KMS-11 (cell line): Measurements from ENCODE around the gene STK32C.

Source experiments
- H2AFZ ChIP-seq: fragments of 200-600 bp; sonication (generic); 2 replicates; pipeline ENCODE4 v1.6.1; 2016; ENCODE audit warnings: antibody characterized with exemption, mixed run types, low read depth
- H3K27ac ChIP-seq: fragments of 200-600 bp; sonication (generic); 2 replicates; pipeline ENCODE4 v1.6.1; 2016; ENCODE audit warnings: mild to moderate bottlenecking, mixed run types
- H3K27me3 ChIP-seq: fragments of 200-600 bp; sonication (generic); 2 replicates; pipeline ENCODE4 v1.6.1; 2017; ENCODE audit warnings: mild to moderate bottlenecking, low read depth, mixed run types, moderate library complexity; ENCODE audit not compliant: insufficient read depth
- H3K36me3 ChIP-seq: fragments of 200-600 bp; sonication (generic); 2 replicates; pipeline ENCODE4 v1.6.1; 2017; ENCODE audit warnings: mild to moderate bottlenecking, mixed run types; ENCODE audit not compliant: insufficient read depth
- H3K4me1 ChIP-seq: fragments of 200-600 bp; sonication (generic); 2 replicates; pipeline ENCODE4 v1.6.1; 2016; ENCODE audit warnings: mild to moderate bottlenecking, low read depth, mixed run types; ENCODE audit not compliant: poor library complexity, severe bottlenecking
- H3K4me2 ChIP-seq: fragments of 200-600 bp; sonication (generic); 2 replicates; pipeline ENCODE4 v1.7.0; 2016; ENCODE audit warnings: mild to moderate bottlenecking, mixed run types
- H3K4me3 ChIP-seq: fragments of 200-600 bp; sonication (generic); IDR thresholded peaks from 2 replicates; pipeline ENCODE4 v1.6.1; 2017; ENCODE audit warnings: low read depth, low read length, mixed read lengths; ENCODE audit not compliant: insufficient read depth
- H3K79me2 ChIP-seq: fragments of 200-600 bp; sonication (generic); 2 replicates; pipeline ENCODE4 v1.6.1; 2016; ENCODE audit warnings: low read depth, mixed run types; ENCODE audit not compliant: insufficient read depth
- H3K9ac ChIP-seq: fragments of 200-600 bp; sonication (generic); 2 replicates; pipeline ENCODE4 v1.6.1; 2016; ENCODE audit warnings: mild to moderate bottlenecking, mixed run types
- H4K20me1 ChIP-seq: fragments of 200-600 bp; sonication (generic); 2 replicates; pipeline ENCODE4 v1.6.1; 2016; ENCODE audit warnings: mild to moderate bottlenecking, mixed run types; ENCODE audit not compliant: insufficient read depth
- CTCF ChIP-seq: fragments of 200-600 bp; sonication (generic); conservative IDR thresholded peaks from 2 replicates; pipeline ENCODE4 v1.6.1; 2017; ENCODE audit warnings: low read depth, mild to moderate bottlenecking, antibody characterized with exemption, low read length, moderate library complexity, mixed read lengths

STK32C gene

GRCh38 chr10:132196178-132197113 lies 111.3 kb downstream of the STK32C start:
- Histone ChIP-seq H3K36me3 (no peaks in the 10 kb centered on the region), H2AFZ (no peak overlapping the region), H4K20me1 (no peaks in the 10 kb centered on the region)

GRCh38 chr10:132195366-132196075 lies 112.2 kb downstream of the STK32C start:
- Histone ChIP-seq H4K20me1 (no peaks in the 10 kb centered on the region), H3K9ac (no peak overlapping the region)

More at GRCh38 chr10:132196178-132197113, 111.3 kb downstream of the STK32C start:
- H3K27ac ChIP-seq = no peak overlapping the region
- no peak overlapping the region for H3K4me3 ChIP-seq
- no peaks in the 10 kb centered on the region for H3K79me2 ChIP-seq
- H3K4me2 ChIP-seq = no peak overlapping the region
- H3K4me1 ChIP-seq = no peaks in the 10 kb centered on the region
- no peak overlapping the region for H3K9ac ChIP-seq
- H3K27me3 ChIP-seq = no peaks in the 10 kb centered on the region
- no peak for TF ChIP-seq CTCF

GRCh38 chr10:132194726-132195125 lies 113.0 kb downstream of the STK32C start:
- no peak for TF ChIP-seq CTCF
- no peak overlapping the region for H3K4me2 ChIP-seq
- no peak overlapping the region for H3K4me3 ChIP-seq
- H3K36me3 ChIP-seq = no peaks in the 10 kb centered on the region
- no peaks in the 10 kb centered on the region for H4K20me1 ChIP-seq
- H2AFZ ChIP-seq = no peak overlapping the region
- H3K79me2 ChIP-seq = no peaks in the 10 kb centered on the region
- no peaks in the 10 kb centered on the region for H3K4me1 ChIP-seq
- no peak overlapping the region for H3K9ac ChIP-seq
- no peak overlapping the region for H3K27ac ChIP-seq
- no peaks in the 10 kb centered on the region for H3K27me3 ChIP-seq

More at GRCh38 chr10:132195366-132196075, 112.2 kb downstream of the STK32C start:
- no peaks in the 10 kb centered on the region for H3K36me3 ChIP-seq
- no peak overlapping the region for H3K4me3 ChIP-seq
- H3K79me2 ChIP-seq = no peaks in the 10 kb centered on the region
- no peak for TF ChIP-seq CTCF
- H2AFZ ChIP-seq = no peak overlapping the region
- H3K27ac ChIP-seq = no peak overlapping the region
- H3K4me1 ChIP-seq = no peaks in the 10 kb centered on the region
- H3K4me2 ChIP-seq = no peak overlapping the region
- H3K27me3 ChIP-seq = no peaks in the 10 kb centered on the region

DNA sequence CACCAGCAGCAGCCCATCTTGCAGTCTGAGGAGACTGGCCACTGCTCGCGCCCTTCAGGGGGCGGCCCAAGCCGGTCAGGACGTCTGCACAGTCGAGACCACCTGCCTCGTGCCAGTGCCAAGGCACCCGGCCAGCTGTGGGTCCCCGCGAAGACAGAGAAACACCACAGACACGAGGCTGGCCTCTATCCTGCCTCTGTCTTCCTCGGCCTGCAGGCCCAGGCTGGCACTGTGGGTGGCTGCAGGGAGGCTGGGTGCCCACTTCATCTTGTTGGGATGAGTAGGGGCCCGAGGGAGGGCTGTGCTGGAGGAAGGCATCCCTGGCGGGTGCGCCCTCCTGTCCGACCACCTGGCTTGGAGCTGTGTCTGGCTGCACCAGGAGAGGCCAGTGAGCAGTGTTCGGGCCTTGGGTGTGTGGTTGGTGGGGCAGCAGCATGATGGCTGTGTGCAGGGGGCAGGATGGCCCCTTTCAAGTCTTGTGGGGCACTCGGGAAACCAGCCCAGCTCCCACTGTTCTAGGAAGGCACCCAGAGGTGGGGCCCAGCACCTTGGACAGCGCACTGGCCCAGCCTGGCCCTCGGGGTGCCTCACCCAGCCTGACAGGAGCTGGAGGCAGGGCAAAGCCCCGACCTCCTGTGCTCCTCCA lies 113.7 kb downstream of the STK32C start:
- H2AFZ ChIP-seq = no peak overlapping the region
- no peaks in the 10 kb centered on the region for H3K27me3 ChIP-seq
- H3K9ac ChIP-seq = no peak overlapping the region
- no peaks in the 10 kb centered on the region for H3K36me3 ChIP-seq
- no peaks in the 10 kb centered on the region for H3K4me1 ChIP-seq
- H3K27ac ChIP-seq = no peak overlapping the region
- H3K4me3 ChIP-seq = no peak overlapping the region
- no peak for TF ChIP-seq CTCF
- H3K4me2 ChIP-seq = no peak overlapping the region
- no peaks in the 10 kb centered on the region for H3K79me2 ChIP-seq
- no peaks in the 10 kb centered on the region for H4K20me1 ChIP-seq
